Inferior parietal cortex (tissue), 1 donor: ENCODE results near the gene S100A9.
"Not testable (repeated sequence)": the region's sequence is repeated elsewhere in the genome, so short reads cannot be mapped to it uniquely, and the experiment has no call there.

Experiments
- DNase-seq: peaks from one replicate; pipeline ENCODE4 v3.0.0-alpha.2; 2016; ENCODE audit errors: extremely low spot score

The S100A9 gene

DNA sequence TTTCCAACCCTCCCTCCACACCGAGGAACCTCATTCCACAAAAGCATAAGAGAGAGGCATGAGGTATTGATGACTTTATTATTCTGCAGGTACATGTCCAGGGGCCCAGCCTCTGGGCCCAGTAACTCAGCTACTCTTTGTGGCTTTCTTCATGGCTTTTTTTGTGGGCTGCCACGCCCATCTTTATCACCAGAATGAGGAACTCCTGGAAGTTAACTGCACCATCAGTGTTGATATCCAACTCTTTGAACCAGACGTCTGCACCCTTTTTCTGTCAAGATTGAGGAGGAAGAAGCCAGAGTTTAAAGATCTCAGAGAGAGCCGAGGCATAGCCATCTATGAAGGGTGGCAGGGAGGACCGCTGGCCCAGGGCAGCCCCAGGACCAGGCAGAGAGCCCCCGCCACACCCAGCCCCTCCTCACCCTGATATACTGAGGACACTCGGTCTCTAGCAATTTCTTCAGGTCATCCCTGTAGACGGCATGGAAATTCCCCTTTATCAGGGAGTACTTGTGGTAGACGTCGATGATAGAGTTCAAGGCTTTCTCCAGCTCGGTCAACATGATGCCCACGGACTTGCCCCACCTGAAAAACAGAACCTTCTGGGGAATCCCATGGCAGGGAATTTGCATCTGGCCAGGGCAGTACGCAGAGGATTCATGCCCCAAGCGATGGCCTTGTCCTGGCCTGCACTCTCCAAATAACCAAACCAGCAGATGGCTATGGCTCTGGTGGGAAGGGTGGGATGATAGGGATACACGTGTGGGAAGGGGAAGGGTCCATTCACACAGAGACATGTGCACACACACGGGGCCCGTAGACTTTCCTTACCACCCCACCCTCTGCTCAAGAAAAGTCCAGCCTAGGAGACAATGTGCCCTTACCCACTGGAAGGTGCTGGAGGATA, 32.6 kb downstream of the S100A9 start:
- DNase-seq: no peak

DNA sequence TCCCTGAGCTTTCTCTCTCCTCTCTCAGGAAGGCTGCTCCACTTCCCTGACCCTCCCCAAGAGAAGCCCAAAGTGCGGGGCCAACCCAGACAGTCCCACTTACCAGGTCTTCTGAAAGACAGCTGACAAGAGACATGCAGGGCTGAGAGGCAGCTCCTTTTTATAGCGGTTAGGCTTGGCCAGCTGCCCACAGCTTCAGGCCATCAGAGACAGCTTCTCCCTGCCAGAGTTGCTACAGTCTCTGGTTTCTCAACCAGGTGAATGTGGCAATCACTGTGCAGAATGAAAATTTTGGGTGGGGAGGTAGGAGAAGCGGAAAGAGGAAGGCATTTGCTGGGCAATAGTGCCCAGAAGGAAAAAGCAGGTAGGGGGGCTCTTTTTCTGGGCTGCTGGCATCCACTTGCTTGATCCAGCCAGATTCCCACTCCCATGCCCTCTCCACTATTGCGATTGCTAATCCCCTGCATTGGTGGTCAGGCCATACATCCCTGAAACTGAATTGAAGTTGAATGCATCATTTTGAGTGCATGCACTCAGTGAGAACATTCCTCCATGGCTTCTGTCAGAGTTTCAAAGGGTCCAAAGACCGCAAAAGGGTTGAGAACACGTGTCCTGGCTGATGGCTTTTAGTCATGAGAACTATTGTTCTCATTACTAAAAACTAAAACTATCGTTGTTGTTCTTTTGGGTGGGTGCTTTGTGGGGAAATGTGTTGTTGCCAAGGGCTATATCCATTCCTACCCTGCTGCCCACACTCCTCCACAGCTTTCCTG, 33.5 kb downstream of the S100A9 start, which contains the start of gene S100A8:
S100A8 (minus strand) TSS at position 136 of the 773 bp plus-strand sequence. CDS start 538 bp downstream, outside the sequence.
- DNase-seq: no peak

DNA sequence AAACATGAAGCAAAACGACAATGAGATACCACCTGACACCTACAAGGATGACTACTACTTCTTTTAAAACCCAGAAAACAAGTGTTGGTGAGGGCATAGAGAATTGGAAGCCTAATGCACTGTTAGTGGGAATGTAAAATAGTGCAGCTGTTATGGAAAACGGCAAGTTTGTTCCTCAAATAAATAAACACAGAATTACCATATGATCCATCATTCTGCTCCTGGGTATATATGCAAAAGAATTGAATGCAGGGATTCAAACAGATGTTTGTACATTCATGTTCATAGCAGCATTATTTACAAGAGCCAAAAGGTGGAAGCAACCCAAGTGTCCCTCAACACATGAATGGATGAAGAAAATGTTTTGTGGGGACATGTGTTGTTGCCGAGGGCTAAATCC, 34.6 kb downstream of the S100A9 start:
- no peak for DNase-seq

DNA sequence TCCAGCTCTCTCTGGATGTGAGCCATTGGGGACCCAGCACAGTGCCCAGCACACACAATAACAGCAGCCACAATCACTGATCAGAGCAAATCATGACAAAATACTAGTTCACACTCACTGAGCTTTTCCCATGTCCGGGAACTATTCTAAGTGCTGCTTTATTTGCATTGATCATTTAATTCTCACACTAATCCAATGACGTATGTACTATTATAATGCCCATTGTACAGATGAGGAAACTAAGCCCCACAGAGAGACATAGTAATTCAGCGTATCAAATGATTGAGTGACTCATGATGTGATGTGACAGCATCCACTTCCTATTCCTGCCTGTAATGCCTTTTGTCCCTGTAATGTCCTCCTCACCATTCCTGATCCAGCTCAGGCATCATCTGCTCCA, 35.2 kb downstream of the S100A9 start:
- no peak for DNase-seq

DNA sequence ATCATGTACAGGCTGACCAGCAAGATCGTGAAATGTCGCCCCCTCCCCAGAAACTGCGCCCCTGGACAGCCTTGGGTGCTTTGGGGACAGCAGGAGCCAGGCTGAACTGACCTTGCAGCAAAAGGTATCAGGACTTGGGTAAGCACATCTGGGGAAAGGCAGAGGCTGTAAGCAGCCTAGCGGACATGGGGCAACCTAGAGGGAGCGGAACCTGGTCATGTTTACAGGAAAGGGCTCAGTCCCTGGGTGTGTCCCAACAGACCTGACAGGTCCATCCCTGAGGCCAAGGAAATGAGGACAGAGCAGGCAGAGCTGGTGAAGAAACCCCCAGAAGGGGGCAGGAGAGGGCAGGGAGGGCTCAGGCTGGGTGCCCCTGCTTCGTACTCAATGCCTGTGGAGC, 36.3 kb downstream of the S100A9 start:
- DNase-seq: no peak

DNA sequence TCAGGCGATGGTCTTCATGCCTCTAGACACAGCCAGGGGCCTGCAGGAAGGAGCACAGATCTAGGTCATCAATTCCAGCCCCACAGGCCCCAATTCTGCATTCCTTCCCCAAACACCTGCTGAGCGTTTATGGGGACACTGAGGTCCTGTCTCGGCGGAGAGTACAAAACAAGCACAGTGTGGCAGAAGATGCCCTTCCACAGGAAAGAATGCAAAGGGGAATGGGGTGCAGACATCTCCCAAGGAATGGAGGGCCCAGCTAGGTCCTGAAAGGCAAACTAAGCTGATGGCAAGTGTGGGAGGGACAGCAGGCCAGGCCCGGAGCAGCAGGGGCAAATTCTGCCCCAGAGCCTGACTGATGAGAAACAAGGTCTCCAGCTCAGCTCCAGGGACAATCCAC, 36.7 kb downstream of the S100A9 start:
- no peak for DNase-seq

DNA sequence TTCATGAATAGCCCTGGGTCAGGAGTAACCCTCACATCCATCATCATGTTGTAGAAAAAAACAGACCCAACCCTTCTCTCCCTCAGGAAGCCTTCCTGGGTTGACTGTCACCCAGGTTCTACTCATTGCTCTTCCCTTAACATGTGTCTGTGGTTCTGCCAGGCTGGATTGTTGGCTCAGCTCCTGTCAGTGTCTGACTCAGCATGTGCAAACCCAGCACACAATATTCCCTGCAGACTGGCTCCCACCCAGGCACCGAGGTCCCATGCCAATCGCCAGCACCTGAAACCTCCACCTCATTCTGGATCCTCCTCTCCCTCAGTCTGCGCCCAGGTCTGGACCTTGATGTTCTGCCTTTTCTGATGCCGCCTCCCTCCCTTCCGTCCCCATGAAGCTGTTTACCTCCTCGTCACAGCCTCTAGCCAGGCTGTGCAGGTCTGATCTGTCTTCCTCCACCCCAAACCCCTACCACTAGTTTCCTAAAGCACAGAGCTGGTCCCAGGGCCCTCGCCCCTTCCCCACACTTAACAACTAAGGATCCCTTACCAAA, 37.6 kb downstream of the S100A9 start:
- no peak for DNase-seq

DNA sequence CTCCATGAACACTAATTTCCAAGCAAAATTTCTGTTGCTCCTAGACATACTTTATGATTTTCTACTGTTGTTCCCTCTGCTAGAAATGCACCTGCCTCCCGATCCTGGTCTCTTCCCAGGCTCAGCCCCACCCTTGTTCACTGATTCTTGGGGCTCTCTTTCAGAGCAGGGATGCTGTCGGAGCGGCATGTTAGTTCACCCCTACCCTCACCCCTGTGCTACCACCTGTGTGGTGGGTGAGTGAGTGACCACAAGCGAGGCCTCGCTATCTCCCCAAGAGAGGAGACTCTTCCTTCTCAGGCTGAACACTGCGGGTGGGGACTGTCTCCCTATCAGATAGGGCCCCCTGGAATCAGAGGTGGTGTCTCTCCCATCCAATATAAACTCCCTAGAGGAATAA, 38.1 kb downstream of the S100A9 start:
- DNase-seq: no peak

DNA sequence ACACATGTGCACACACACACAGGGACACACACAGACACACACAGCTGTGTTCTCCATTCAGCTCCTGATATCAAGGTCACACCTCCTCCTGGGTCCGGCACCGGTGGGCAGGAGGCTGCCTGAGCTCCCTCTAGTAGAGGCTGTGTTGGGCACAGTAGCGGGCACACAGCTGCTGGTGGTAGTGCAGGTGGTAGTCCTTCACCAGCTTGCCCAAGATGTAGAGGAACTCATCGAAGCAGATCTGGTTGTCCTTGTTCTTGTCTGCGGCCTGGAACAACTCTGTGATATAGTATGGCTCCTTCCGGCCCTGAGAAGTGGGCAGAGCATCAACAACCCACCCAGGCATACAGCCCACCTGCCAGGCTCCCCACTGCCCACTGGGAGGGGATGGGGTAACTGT, 38.8 kb downstream of the S100A9 start:
- no peak for DNase-seq

DNA sequence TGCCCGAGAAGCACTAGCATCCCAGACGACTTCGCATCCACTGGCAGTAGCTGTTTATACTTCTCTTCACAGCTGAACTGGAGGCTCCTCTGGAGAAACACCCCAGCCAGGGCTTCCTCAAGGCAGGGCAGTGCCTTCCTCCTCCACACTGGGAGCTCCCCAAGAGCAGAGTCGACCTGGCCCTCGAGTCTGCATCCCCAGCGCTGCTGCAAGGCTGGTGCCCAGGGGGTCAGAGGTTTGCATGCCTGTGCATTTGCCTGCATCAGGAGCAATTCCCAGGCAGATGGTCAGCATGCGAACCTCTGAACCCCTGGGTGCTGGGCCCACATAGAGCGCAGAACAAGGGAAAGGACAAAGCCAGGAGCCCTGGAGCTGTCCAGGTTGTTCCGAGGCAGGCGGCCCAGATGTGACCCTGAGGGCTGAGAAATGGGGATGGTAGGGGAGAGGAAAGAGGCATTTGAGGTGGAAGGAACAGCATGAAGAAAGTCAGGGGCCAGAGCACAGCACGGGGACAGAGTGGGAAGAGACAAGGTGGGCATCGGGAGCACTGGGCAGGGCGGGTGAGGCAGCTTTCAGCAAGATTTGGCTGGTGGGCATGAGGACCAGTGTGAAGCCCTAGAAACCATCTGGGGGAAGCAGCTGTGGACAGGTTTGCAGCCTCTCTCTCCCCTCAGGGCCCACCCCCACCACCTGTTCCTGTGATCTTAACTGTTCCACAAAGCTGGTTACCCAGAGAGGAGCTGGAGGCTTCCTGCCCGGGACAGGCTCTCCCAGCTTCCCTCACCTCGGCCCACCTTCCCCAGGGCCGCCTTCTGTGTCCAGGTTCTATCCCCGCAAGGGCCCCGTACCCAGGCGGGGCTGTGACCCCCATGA, 39.6 kb downstream of the S100A9 start:
- no peak for DNase-seq

DNA sequence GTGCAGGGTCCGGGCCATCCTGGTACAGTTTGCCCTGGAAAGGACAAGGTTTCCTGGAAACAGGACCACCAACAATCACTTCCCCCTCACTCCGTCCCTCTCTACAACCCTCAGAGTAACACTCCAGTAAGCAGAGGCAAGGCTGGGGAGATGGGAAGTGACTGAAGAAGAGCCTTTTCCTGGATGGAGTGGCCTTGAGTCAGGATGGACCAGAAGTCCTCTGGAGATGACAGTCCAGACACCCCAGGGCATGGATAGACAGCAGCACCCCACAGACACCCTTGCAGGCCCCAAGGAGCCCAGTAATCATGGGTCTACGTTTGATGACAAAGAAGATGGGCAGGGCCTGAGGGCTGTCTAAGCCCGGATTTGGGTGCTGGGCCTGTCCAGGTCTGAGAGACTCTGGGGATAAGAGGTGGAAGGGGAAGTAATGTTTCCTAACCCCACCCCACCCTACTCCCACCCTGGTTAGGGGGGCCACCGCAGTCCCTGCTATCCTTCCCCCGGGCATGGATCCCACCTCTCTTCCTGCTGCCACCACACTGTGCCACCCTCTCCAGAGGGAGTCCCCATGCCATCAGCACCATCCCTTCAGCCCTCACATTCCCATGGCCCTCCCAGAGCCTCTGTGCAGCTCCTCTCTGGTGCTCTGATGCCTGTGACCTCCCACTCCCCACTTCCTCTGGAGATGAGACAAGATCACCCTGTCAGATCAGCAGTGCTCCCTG, 40.4 kb downstream of the S100A9 start:
- DNase-seq: no peak

DNA sequence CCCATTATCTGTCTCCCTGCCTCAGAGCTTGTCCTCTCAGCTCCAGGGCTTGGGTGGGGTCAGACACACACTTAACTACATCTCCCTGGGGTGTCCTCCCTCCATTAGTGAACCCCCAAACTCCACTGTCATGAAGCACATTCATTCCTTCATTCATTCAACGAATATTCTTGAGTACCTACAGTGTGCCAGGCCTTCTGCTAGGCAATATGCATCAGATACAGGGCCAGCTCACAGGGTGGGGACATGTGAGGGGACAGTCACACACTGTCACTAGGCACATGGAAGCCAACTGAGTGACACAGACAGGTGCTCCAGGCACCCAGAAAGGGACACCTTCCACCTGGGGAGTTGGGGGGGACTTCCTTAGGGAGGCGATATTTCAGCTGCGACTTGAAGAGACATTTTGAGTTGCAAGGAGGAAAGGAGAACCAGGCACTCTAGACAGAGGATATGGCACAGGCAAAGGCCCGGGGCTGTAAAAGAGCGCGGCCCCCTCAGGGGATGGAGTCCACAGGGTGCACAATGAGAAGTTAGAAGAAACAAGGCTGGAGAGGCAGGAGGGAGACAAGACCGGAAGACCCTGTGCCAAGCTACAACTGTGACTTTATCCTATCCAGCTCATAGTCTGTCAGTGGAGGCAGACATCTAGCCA, 41.9 kb downstream of the S100A9 start:
- no peak for DNase-seq

DNA sequence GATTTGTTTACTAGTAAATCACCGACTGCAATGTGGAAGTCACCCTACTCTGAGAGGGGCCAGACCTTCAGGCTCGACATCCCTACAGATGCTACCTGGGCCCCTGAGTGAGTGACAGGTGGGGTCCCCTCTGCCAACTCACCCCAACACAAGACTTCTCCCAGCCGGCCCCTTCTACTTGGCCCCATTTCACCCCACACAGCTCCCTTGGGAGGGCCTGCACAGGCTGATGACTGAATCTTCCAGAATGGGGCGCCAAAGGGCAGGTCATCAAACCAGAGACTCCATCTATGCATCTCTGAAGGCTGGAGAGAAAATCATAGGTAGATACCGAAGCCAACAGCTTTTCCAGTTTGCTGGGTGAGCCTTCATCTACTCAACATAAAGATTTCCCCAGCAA, 42.6 kb downstream of the S100A9 start:
- DNase-seq: no peak

DNA sequence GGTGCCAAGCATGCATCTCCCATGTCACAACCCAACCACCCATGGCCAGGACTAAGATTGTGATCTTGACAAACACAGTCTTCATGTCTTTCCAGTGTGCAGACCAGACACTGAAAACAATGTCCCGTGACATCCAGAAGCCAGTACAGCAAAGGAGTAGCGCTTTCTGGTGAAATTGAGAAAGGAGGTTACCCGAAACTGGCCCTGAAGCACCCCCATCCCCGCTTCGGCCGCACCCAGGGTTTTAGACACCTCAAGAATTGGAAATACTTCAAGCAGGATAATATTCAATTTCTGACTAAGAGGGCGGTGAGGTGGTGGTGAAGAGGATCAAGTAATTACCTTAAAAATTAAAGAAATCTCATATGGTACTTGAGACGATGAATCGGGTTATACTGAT, 43.8 kb downstream of the S100A9 start:
- no peak for DNase-seq

DNA sequence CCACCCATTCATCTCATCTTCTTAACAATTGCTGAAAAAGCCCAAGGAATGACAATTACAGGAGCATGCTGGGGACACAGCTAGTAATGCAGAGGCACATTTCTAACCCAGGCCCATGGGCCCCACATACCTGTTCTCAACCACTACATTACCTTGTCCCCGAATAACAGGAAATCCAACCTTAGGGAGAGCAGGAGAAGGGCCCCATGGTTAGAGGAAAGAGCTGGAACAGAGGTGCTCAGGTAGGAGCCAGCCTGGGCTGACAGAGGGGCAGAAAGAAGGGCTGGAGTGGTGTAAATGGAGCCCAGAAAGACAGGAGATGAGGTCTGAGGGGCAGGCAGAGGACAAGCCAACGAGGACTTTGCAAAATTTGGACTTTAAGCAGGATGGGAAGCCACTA, 44.6 kb downstream of the S100A9 start:
- DNase-seq: no peak

DNA sequence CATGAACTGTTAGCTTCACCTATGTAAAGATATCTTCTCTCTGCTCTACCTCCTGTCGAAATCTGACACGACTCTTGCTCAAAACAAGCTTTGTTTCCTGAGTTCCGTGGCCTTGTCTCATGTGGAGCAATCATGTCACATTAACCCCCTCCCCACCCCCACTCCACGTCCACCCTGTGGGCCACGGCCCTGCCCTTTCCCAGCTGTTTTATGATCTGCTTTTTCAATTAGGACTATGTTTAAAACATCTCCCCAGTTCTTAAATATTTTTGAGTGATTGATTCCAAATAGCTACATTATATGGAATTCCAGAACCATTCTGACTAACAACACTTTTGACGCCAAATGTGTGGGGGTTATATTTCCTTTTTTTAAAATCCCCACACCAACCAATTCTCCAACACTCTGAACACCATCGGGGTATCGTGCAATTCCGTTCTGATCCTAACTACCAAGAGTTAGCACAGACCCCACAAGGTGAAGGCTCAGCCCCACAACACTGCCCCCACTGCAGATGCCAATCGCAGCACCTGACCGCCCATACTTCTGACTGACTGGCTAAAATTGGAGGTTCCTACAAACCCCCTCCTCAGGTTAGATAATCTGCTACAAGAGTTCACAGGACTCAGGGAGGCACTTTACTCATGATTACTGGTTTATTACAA, 45.9 kb downstream of the S100A9 start:
- no peak for DNase-seq

DNA sequence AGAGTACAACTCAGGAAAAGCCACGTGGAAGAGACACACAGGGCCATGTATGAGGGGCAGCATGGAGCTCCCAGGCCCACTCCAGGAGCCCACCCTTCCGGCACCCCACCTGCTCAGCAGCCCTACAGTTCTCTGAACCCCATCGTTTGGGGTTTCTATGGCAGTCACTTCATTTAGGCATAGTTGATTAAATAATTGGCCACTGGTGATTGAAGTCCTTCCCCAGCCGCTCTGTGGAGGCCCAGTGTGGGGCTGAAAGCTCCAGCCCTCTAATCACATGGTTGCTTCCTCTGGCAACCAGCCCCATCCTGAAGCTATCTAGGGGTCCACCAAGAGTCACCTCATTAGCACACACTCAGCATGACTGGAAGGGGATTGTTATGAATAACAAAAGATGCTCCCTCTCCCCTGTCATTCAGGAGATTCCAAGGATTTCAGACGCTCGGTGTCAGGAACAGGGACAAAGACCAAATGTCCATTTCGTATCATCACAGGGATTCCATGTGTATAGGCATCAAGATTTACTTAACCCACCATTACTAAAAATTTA, 46.5 kb downstream of the S100A9 start:
- DNase-seq: no peak

DNA sequence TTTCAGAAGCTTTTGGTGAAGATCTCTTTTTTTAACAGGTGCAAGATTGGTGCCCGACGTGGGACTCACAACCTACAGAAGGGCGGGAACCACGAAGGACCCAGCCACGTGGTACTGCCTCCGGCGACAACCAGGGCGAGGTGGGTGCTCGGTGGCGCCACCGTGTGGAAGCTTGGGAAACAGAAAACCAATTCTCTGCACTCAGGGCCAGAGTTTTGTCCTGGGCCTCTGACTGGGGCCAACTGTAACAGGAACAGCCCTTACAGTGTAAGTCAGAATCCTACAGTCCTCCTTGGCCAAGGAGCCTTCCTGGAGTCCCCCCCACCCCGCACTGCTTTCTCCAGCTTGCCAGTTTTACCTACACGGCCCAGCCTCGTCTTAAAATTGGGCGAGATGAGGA, 47.1 kb downstream of the S100A9 start:
- DNase-seq: no peak

DNA sequence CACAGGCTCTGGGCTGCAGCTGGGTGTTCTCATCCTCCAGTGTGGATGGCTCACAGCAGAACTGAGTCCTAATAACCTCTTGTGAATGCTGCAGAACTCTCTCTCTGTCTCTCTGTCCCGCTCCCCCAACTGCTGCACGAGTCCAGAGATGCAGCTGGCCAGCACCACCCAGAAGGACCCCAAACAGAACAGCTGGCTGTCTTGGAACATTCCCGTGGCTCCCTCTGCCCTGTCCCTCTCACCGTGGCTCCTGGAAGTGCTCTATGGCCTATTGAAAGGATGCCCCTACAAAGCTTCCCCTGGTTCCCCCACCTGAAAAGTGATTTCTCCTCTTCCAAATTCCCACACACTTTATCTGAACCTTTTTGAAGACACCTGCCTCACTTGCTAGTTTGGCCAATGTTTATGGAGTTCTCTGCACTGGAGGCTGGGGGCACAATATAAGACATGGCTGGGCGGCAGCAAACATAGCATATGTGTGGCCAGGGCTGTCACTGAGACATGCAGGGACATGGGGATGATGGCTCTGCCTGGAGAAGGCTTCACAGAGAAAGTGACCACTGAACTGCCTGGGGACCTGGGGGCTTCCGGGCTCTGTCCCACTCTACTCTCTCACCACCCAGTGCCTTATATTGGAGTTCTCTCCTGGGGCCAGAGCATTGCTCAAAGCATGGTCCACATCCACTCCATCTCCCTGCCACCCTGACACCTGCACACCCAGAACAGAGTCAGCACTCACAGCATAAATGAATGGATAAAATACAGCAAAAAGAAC, 48.4 kb downstream of the S100A9 start:
- not testable (repeated sequence) for DNase-seq
